GM12874 (cell line): ENCODE data around the gene BRSK2.
A peak's percentile ranks its signal among the peaks of the same experiment; 100 is the strongest.

Experiments
- CTCF ChIP-seq: IDR thresholded peaks from 2 replicates; pipeline ENCODE4 v1.5.1; 2011; ENCODE audit warnings: low read depth, mild to moderate bottlenecking, control low read depth, low read length, moderate library complexity; ENCODE audit not compliant: insufficient read depth

The BRSK2 gene

GRCh38 chr11:1450949-1451710 is 61.4 kb downstream of the BRSK2 start:
- no peak for TF ChIP-seq CTCF

GRCh38 chr11:1451781-1452470 is 62.2 kb downstream of the BRSK2 start:
- TF ChIP-seq CTCF = no peak

- TF ChIP-seq CTCF = no peak
Observed at GRCh38 chr11:1452744-1453143, 63.0 kb downstream of the BRSK2 start.

GRCh38 chr11:1453611-1454034 is 63.9 kb downstream of the BRSK2 start:
- peak; percentile 85 for TF ChIP-seq CTCF

- no peak for TF ChIP-seq CTCF
Observed at GRCh38 chr11:1454576-1454975, 64.8 kb downstream of the BRSK2 start.

GRCh38 chr11:1455032-1455762 is 65.5 kb downstream of the BRSK2 start:
- TF ChIP-seq CTCF = no peak

- TF ChIP-seq CTCF = no peak
Observed at GRCh38 chr11:1455763-1456060, 66.0 kb downstream of the BRSK2 start.
